Thyroid gland (tissue), 4 donors: ENCODE data around the gene CD93. TPM values are rescaled to one million over a fixed set of nuclear protein-coding genes. Genes with fewer than 3 reads are reported as not detected.

Source experiments
- DNase-seq, 2 donors: peaks; one replicate each; pipeline ENCODE4 v3.0.0-alpha.2; 2019
- H3K27ac ChIP-seq, 3 donors: fragments of 200-600 bp; sonication (generic); 1 replicate in 2 of 3; 2 replicates in 1 of 3; pipeline ENCODE4 v1.5.1; 2016 to 2019; ENCODE audit warnings: mild to moderate bottlenecking in 1 of 3, moderate library complexity in 1 of 3
- H3K27me3 ChIP-seq: fragments of 200-600 bp; sonication (generic); one replicate; pipeline ENCODE4 v1.5.1; 2019
- H3K36me3 ChIP-seq, 2 donors: fragments of 200-600 bp; sonication (generic); one replicate each; pipeline ENCODE4 v1.5.1; 2016 to 2019
- H3K4me1 ChIP-seq, 2 donors: fragments of 200-600 bp; sonication (generic); one replicate each; pipeline ENCODE4 v1.5.1; 2017 to 2019
- H3K4me3 ChIP-seq, 3 donors: fragments of 200-600 bp; sonication (generic); replicated peaks in 1 of 3; 1 replicate in 2 of 3; 2 replicates in 1 of 3; pipeline ENCODE4 v1.5.1; 2016; ENCODE audit warnings: mild to moderate bottlenecking in 1 of 3
- H3K9me3 ChIP-seq: fragments of 200-600 bp; sonication (generic); one replicate; pipeline ENCODE4 v1.5.1; 2017
- CTCF ChIP-seq, 6 experiments: fragments of 200-600 bp in 3 of 6; fragments of 450-650 bp in 3 of 6; sonication (generic) in 3 of 6; IDR thresholded peaks; one replicate each; pipeline ENCODE4 v1.5.1; 2016 to 2019; ENCODE audit warnings: antibody characterized with exemption in 6 of 6, mild to moderate bottlenecking in 2 of 6, inconsistent platforms in 1 of 6, moderate library complexity in 1 of 6
- POLR2A ChIP-seq, 2 donors: fragments of 450-650 bp; IDR thresholded peaks; one replicate each; pipeline ENCODE4 v1.6.1; 2017; ENCODE audit warnings: antibody characterized with exemption in 2 of 2, mild to moderate bottlenecking in 2 of 2, moderate library complexity in 1 of 2
- WGBS, 2 donors: methylation state at CpG; one replicate each; pipeline ENCODE4 v1.1.5; 2017; 5-methylcytosine and 5-hydroxymethylcytosine counted together
- intact Hi-C: fragments of 100-400 bp; cut with DNase I; formaldehyde crosslinking; loops from one replicate; pipeline ENCODE4 v1.15.1; 2023
- total RNA-seq, 4 donors: library from RNA; depleted of rRNA; stranded (reverse); fragments of >200 nt; gene quantifications; one replicate each; pipeline ENCODE4 v1.2.3, GENCODE V29; 2016

The CD93 gene
- total RNA-seq, 4 donors from 2014 or later: 13.6 to 53.8 (median 24.0) TPM

DNA sequence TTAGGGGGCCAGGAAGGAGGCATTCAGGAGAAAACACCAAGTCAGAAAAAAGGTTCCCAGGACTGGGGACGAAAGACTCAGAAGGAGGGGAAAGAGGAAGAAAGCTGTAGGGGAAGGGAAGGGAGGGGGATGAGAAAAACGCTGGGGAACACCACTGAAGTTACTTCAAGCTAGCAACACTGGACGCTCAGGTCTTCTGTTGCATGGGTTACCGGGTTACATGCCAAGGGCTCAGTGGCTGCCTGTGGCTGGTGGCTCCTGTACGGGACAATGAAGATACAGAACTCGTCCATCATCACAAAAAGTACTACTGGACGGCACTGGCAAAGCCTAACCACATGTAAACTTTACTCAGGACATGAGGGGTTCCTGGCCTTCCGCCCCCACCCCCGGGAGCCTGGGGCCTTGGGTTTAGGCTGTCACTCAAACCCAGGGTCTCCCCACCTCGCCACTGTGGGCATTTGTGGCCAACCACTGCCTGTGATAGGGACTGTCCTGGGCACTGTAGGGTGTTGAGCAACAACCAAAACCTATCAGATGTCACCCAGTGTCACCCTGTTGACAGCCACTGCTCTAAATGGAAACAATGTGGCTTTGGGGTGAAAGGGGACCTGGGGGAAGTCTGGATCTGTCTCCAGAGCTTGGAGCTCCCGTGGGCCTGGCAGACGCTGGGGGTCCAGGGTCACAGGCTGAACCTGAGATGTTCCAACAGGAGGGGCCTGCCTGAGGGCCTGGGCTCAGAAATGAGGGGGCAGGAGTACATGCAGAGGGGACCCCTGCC is 40.3 kb upstream of the CD93 start:
- intact Hi-C loops: no loop called here

GRCh38 chr20:23125625-23126191 is 39.6 kb upstream of the CD93 start:
- H3K4me1 ChIP-seq: peaks cover 0 to under 1% of the 10 kb centered on the region in 2 donors

More for the DNA sequence above, 40.3 kb upstream of the CD93 start:
- no peak overlapping the region for H3K4me3 ChIP-seq
- H3K4me1 ChIP-seq: peaks cover 0 to 4% of the 10 kb centered on the region in 2 donors
- no peaks in the 10 kb centered on the region for H3K27me3 ChIP-seq
- TF ChIP-seq CTCF (IDR thresholded peaks at IDR 0.05) (no peak), POLR2A (IDR thresholded peaks at IDR 0.05) (no peak)
- DNase-seq: no peak
- 77 to 85% methylated on average over 8 to 11 of the region's 12 CpGs for WGBS, 2 donors
- H3K9me3 ChIP-seq: no peaks in the 10 kb centered on the region
- no peaks in the 10 kb centered on the region for H3K36me3 ChIP-seq
- no peak overlapping the region for H3K27ac ChIP-seq

DNA sequence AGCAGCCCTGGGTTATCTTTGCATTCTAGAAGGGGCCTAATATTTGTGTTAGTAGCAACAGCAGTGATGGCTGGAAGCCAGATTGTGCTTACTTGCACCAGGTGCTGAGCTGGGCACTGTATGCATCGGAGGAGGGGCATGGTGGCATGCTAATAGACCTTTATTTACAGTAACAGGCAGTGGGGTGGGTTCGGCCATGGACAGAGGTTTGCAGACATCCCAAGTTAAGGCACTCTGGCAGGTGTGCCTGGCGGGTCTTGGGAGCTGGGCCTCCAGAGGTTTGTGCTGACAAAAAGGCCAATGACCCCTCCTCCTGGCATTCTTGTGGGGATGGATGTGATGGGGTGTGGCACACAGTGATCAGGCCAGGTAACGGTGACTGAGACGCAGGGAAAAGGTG is 39.0 kb upstream of the CD93 start:
- intact Hi-C loops: no loop called here

More at GRCh38 chr20:23125625-23126191, 39.6 kb upstream of the CD93 start:
- DNase-seq: no peak
- no peaks in the 10 kb centered on the region for H3K9me3 ChIP-seq
- TF ChIP-seq POLR2A (IDR thresholded peaks at IDR 0.05) (no peak), CTCF (IDR thresholded peaks at IDR 0.05) (no peak)
- H3K27me3 ChIP-seq: no peaks in the 10 kb centered on the region
- no peak overlapping the region for H3K4me3 ChIP-seq
- intact Hi-C loops: no loop called here
- no peak overlapping the region for H3K27ac ChIP-seq
- WGBS, 2 donors: 84 to 93% methylated on average over 4 to 5 of the region's 5 CpGs
- no peaks in the 10 kb centered on the region for H3K36me3 ChIP-seq

GRCh38 chr20:23123886-23124285 is 37.8 kb upstream of the CD93 start:
- DNase-seq: no peak
- H3K4me1 ChIP-seq: peaks cover 0 to 14% of the 10 kb centered on the region in 2 donors
- TF ChIP-seq POLR2A (IDR thresholded peaks at IDR 0.05) (no peak), CTCF (IDR thresholded peaks at IDR 0.05) (no peak)
- H3K27me3 ChIP-seq: no peaks in the 10 kb centered on the region
- intact Hi-C loops: no loop called here
- WGBS, 2 donors: 88 to 96% methylated on average over 10 of the region's 10 CpGs
- no peaks in the 10 kb centered on the region for H3K36me3 ChIP-seq
- no peak overlapping the region for H3K27ac ChIP-seq
- H3K9me3 ChIP-seq: no peaks in the 10 kb centered on the region
- H3K4me3 ChIP-seq: no peak overlapping the region

More for the DNA sequence above, 39.0 kb upstream of the CD93 start:
- no peak overlapping the region for H3K27ac ChIP-seq
- no peaks in the 10 kb centered on the region for H3K27me3 ChIP-seq
- DNase-seq: no peak
- peaks cover 0 to 5% of the 10 kb centered on the region in 2 donors for H3K4me1 ChIP-seq
- 73 to 80% methylated on average over 5 of the region's 5 CpGs for WGBS, 2 donors
- H3K4me3 ChIP-seq: no peak overlapping the region
- TF ChIP-seq CTCF (IDR thresholded peaks at IDR 0.05) (no peak), POLR2A (IDR thresholded peaks at IDR 0.05) (no peak)
- no peaks in the 10 kb centered on the region for H3K36me3 ChIP-seq
- H3K9me3 ChIP-seq: no peaks in the 10 kb centered on the region
